ENCODE measurements around the gene IRS1. TPM values are rescaled to one million over a fixed set of nuclear protein-coding genes. Genes with fewer than 3 reads are reported as not detected.

Gene IRS1
- total and polyA plus RNA-seq, 2 donors = 26.8 to 28.5 TPM

DNA sequence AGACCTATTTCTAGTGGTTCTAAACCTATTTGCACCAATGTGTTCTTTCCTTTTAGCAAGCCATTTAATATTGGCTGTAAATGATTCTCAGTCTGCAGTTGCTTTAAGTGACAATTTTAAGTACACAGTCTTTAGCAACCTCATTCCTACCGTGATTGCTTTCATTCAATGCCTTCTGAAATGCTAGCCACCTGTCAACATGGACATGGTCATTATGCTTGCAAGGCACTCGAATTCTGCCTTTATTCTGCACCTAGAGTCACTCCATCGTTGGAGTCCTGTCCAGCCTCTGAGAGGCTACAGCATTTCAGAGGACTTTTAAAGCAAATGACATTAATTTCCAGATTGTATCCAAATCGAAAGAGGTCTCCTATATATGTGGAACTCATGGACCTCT is 115.1 kb downstream of the IRS1 start:
- H3K4me3 ChIP-seq (ENCODE audit: low read depth, low read length) = no peak overlapping the region
- no peaks in the 10 kb centered on the region for H3K36me3 ChIP-seq (ENCODE audit: insufficient read depth)
- DNase-seq (ENCODE audit: extremely low spot score) = no peak
- no peaks in the 10 kb centered on the region for H3K4me1 ChIP-seq (ENCODE audit: insufficient read depth)
- 88% methylated on average over 4 of the region's 4 CpGs for WGBS
- no peak overlapping the region for H3K27ac ChIP-seq (ENCODE audit: low read depth)

DNA sequence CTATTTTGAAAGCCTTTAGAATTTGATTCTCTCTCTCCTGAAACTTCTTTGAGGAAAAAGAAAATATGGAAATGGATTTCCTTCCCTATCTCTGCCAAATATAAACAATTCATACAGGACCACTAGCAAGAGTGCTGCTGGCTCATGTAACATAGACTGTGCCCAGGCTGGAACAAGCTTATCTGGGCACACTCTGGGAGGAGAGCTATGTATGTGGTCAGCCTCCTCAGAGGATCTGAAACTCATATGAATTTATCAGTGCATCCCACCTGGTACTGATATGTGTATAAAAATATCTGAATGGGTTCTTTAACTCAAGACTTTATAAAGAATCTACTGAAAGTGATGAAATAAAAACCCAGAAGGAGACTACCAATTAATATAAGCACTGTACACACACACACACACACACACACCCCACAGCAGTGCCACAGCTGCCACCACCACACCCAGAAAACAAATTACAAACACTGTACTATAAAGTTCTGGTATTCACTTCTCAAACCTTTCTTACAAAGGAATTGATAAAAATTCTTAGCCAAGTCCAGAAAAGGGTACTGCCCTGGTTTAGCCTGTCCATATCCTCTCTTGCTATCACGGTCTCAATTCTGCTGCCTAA is 115.6 kb downstream of the IRS1 start:
- H3K36me3 ChIP-seq (ENCODE audit: insufficient read depth) = no peaks in the 10 kb centered on the region
- H3K27ac ChIP-seq (ENCODE audit: low read depth) = no peak overlapping the region
- no peaks in the 10 kb centered on the region for H3K4me1 ChIP-seq (ENCODE audit: insufficient read depth)
- no peak overlapping the region for H3K4me3 ChIP-seq (ENCODE audit: low read depth, low read length)
- WGBS = 96% methylated on average over 1 of the region's 1 CpG
- no peak for DNase-seq (ENCODE audit: extremely low spot score)

DNA sequence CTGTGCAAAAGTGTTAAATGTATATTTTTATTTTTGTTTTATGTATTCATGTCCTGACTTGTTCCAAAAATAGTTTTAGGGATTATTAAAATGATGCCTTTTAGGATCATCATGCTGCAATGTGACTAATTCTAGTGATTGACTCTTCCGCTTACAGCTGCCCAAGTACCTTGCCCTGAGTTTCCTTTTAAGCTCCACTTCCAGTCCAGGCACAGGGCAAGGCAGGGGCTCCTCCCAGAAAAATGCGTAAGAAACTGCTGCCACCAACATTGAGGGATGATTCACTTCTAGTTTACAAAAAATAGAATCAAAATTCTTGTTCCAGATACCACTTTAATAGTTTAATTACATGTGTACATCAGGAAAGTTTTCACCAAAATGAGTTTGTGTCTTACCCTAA is 116.4 kb downstream of the IRS1 start:
- Histone ChIP-seq H3K4me3 (ENCODE audit: low read depth, low read length) (no peak overlapping the region), H3K4me1 (ENCODE audit: insufficient read depth) (no peaks in the 10 kb centered on the region), H3K27ac (ENCODE audit: low read depth) (no peak overlapping the region), H3K36me3 (ENCODE audit: insufficient read depth) (no peaks in the 10 kb centered on the region)
- no peak for DNase-seq (ENCODE audit: extremely low spot score)
- 82% methylated on average over 2 of the region's 2 CpGs for WGBS

Other genes with a start within 250 kb of the IRS1 start
- gene RHBDD1, start 36.2 kb upstream of the IRS1 start, total RNA-seq = 73.5 TPM
- gene RHBDD1, start 36.2 kb upstream of the IRS1 start, polyA plus RNA-seq = 15.1 TPM

All from urinary bladder (tissue), 4 donors.